IMR-90 (cell line): Measurements from ENCODE around the gene PSME3. TPM values are rescaled to one million over a fixed set of nuclear protein-coding genes. Genes with fewer than 3 reads are reported as not detected.

Source experiments
- ATAC-seq: fragments of 200-7000 bp; cut with Tn5 transposase; 2 replicates; pipeline ENCODE4 v1.9.1; 2020; ENCODE audit warnings: low read depth, mild to moderate bottlenecking, moderate library complexity
- BruUV-seq: library from RNA; stranded (reverse); fragments of 400-500 nt; replicated peaks from 2 replicates; lab custom pipeline; 2021; lab: Mats Ljungman, UMichigan
- CTCF ChIA-PET: fragments of 300-600 bp; formaldehyde crosslinking; extraction: SDS; loops from one replicate; lab custom pipeline; 2021; ENCODE audit warnings: antibody characterized with exemption; lab: Yijun Ruan, JAX
- POLR2A ChIA-PET: fragments of 300-600 bp; sonication (Branson Sonifier 250); formaldehyde crosslinking; loops from one replicate; lab custom pipeline; 2022; ENCODE audit warnings: antibody characterized with exemption; ENCODE audit not compliant: unreplicated experiment; lab: Charles Lee
- DNase-seq: peaks from one replicate; pipeline ENCODE4 v3.0.0; 2013
- H2AFZ ChIP-seq: replicated peaks from 2 replicates; pipeline ENCODE3; 2013; ENCODE audit warnings: low read length, mild to moderate bottlenecking; ENCODE audit not compliant: poor library complexity
- H2AK5ac ChIP-seq: 2 replicates; pipeline ENCODE4 v1.6.1; 2013; ENCODE audit warnings: low read depth, low read length, inconsistent platforms
- H2AK9ac ChIP-seq: replicated peaks from 2 replicates; pipeline ENCODE3; 2013; ENCODE audit warnings: mild to moderate bottlenecking, low read depth, low read length, moderate library complexity; ENCODE audit not compliant: poor library complexity
- H2BK120ac ChIP-seq: 2 replicates; pipeline ENCODE4 v1.6.1; 2013; ENCODE audit warnings: low read depth, low read length, inconsistent platforms
- H2BK15ac ChIP-seq: 3 replicates; pipeline ENCODE4 v1.6.1; 2013; ENCODE audit warnings: low read depth, low read length, inconsistent platforms
- H2BK20ac ChIP-seq: 2 replicates; pipeline ENCODE4 v1.6.1; 2013; ENCODE audit warnings: low read depth, mild to moderate bottlenecking, inconsistent platforms, low read length, moderate library complexity
- H2BK5ac ChIP-seq: 2 replicates; pipeline ENCODE4 v1.6.1; 2013; ENCODE audit warnings: mild to moderate bottlenecking, low read depth, low read length, inconsistent platforms; ENCODE audit not compliant: poor library complexity, severe bottlenecking
- H3K14ac ChIP-seq: replicated peaks from 2 replicates; pipeline ENCODE4 v1.6.1; 2013; ENCODE audit warnings: low read depth, low read length, inconsistent platforms
- H3K18ac ChIP-seq: 2 replicates; pipeline ENCODE4 v1.6.1; 2013; ENCODE audit warnings: low read depth, low read length, control low read depth
- H3K23ac ChIP-seq: 2 replicates; pipeline ENCODE4 v1.6.1; 2013; ENCODE audit warnings: low read depth, low read length, inconsistent platforms
- H3K27ac ChIP-seq: 2 replicates; pipeline ENCODE4 v1.5.1; 2013; ENCODE audit warnings: mild to moderate bottlenecking, control low read depth, low read length; ENCODE audit not compliant: insufficient read depth
- H3K27me3 ChIP-seq: 2 replicates; pipeline ENCODE4 v1.6.1; 2013; ENCODE audit warnings: low read length; ENCODE audit not compliant: control insufficient read depth, insufficient read depth
- H3K36me3 ChIP-seq: 2 replicates; pipeline ENCODE4 v1.6.1; 2013; ENCODE audit warnings: low read length, mixed read lengths; ENCODE audit not compliant: control insufficient read depth, insufficient read depth
- H3K4ac ChIP-seq: 2 replicates; pipeline ENCODE4 v1.6.1; 2013; ENCODE audit warnings: low read depth, low read length, inconsistent platforms
- H3K4me1 ChIP-seq: 2 replicates; pipeline ENCODE4 v1.6.1; 2013; ENCODE audit warnings: low read length, mixed read lengths; ENCODE audit not compliant: control insufficient read depth, insufficient read depth
- H3K4me2 ChIP-seq: 2 replicates; pipeline ENCODE4 v1.6.1; 2013; ENCODE audit warnings: low read depth, mild to moderate bottlenecking, control low read depth, low read length, moderate library complexity
- H3K4me3 ChIP-seq: 2 replicates; pipeline ENCODE4 v1.5.1; 2013; ENCODE audit warnings: low read depth, mild to moderate bottlenecking, control low read depth, low read length, moderate library complexity; ENCODE audit not compliant: insufficient read depth
- H3K56ac ChIP-seq: 2 replicates; pipeline ENCODE4 v1.6.1; 2013; ENCODE audit warnings: low read length, inconsistent platforms; ENCODE audit not compliant: insufficient read depth; ENCODE audit errors: extremely low read depth
- H3K79me1 ChIP-seq, 2 experiments: 2 replicates each; pipeline ENCODE4 v1.6.1; 2013; ENCODE audit warnings: low read length in 2 of 2, inconsistent platforms in 1 of 2, low read depth in 1 of 2
- H3K9ac ChIP-seq: 2 replicates; pipeline ENCODE4 v1.6.1; 2013; ENCODE audit warnings: low read depth, low read length, control low read depth
- H3K9me1 ChIP-seq: 2 replicates; pipeline ENCODE4 v1.6.1; 2013; ENCODE audit warnings: low read length, inconsistent platforms; ENCODE audit not compliant: insufficient read depth
- H3K9me3 ChIP-seq: 2 replicates; pipeline ENCODE4 v1.6.1; 2013; ENCODE audit warnings: low read length; ENCODE audit not compliant: control insufficient read depth, insufficient read depth
- H4K20me1 ChIP-seq: 2 replicates; pipeline ENCODE4 v1.6.1; 2013; ENCODE audit warnings: low read length, inconsistent platforms; ENCODE audit not compliant: insufficient read depth
- H4K5ac ChIP-seq: 2 replicates; pipeline ENCODE4 v1.6.1; 2013; ENCODE audit warnings: mild to moderate bottlenecking, low read depth, low read length, control low read depth
- H4K8ac ChIP-seq, 2 experiments: 2 replicates each; pipeline ENCODE4 v1.6.1; 2013; ENCODE audit warnings: low read depth in 2 of 2, low read length in 2 of 2, control low read depth in 1 of 2, inconsistent platforms in 1 of 2
- H4K91ac ChIP-seq: 2 replicates; pipeline ENCODE4 v1.6.1; 2013; ENCODE audit warnings: low read depth, low read length, inconsistent platforms; ENCODE audit not compliant: insufficient read depth
- ELK1 ChIP-seq: fragments of 150-350 bp; IDR thresholded peaks from 2 replicates; pipeline ENCODE4 v1.6.1; 2016; ENCODE audit warnings: low read depth, mild to moderate bottlenecking, low read length, moderate library complexity, borderline replicate concordance
- FOS ChIP-seq: fragments of 150-350 bp; IDR thresholded peaks from 2 replicates; pipeline ENCODE4 v1.6.1; 2016; ENCODE audit warnings: low read depth, low read length
- RAD21 ChIP-seq: IDR thresholded peaks from 2 replicates; pipeline ENCODE4 v1.6.1; 2012; ENCODE audit warnings: low read length, improper control_type of control experiment
- RCOR1 ChIP-seq: IDR thresholded peaks from 2 replicates; pipeline ENCODE4 v1.6.1; 2012; ENCODE audit warnings: mild to moderate bottlenecking, low read length, improper control_type of control experiment; ENCODE audit not compliant: insufficient replicate concordance
- USF2 ChIP-seq: fragments of 150-350 bp; IDR thresholded peaks from 2 replicates; pipeline ENCODE4 v1.6.1; 2017; ENCODE audit warnings: mild to moderate bottlenecking, antibody characterized with exemption, low read length, low read depth
- dilution Hi-C: fragments of 300-500 bp; cut with HindIII; formaldehyde crosslinking; loops from one replicate; pipeline ENCODE4 v1.14.3; 2018; ENCODE audit warnings: low sequenced_read_pairs; ENCODE audit not compliant: unreplicated experiment
- in situ Hi-C: fragments of 300-500 bp; cut with MboI; formaldehyde crosslinking; loops from 3 replicates; pipeline ENCODE4 v1.14.3; 2019; ENCODE audit warnings: low sequenced_read_pairs, inconsistent platforms, mixed read lengths
- intact Hi-C: fragments of 100-400 bp; cut with micrococcal nuclease; formaldehyde crosslinking; loops from 2 replicates; pipeline ENCODE4 v1.10.0; 2022
- polyA plus RNA-seq, 3 experiments: library from polyadenylated mRNA; depleted of rRNA; stranded (reverse); fragments of >200 nt; gene quantifications; 2 replicates each; pipeline ENCODE4 v1.2.3, GENCODE V29; 2012; ENCODE audit warnings: low replicate concordance in 1 of 3
- total RNA-seq: library from RNA; depleted of rRNA; stranded (reverse); fragments of >200 nt; gene quantifications from 2 replicates; pipeline ENCODE4 v1.2.3, GENCODE V29; 2012

The PSME3 gene
- total and polyA plus RNA-seq, 2 of the 4 experiments (the other 2 are of a cell fraction) = 72.4 to 100 TPM

DNA sequence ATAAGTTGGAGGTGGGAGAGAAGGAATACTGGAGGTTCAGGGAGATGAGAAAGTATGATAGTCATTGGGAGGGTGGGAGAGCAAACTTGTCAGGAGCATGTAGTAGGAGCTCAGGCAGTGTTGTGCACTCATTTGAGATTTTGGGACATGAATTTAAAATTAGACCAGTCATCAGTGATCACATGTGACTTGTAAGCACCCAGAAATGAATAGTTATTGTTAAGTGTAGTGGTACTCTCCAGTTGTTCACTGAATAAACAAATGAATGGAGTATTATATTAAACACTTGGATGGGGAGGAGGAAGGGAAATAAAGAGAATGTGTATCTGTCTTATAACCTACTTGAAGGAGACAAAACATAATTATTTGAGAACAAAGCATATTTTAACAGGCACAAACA lies 2.2 kb upstream of the PSME3 start:
- dilution Hi-C loops = no loop called here
- Histone ChIP-seq H4K8ac (no peak overlapping the region), H2AK9ac (no peak overlapping the region), H3K4me2 (no peak overlapping the region), H2BK15ac (no peak overlapping the region), H3K9me1 (no peaks in the 10 kb centered on the region), H3K9me3 (no peaks in the 10 kb centered on the region), H2AK5ac (no peak overlapping the region), H3K9ac (no peak overlapping the region), H3K27me3 (no peaks in the 10 kb centered on the region), H3K27ac (no peak overlapping the region), H3K14ac (no peak overlapping the region), H4K91ac (no peak overlapping the region), H2AFZ (no peak overlapping the region), H3K4me1 (0 out of 2 replicates have a peak, but pooled peaks cover 3% of the 10 kb centered on the region), H3K56ac (no peak overlapping the region), H3K4me3 (no peak overlapping the region), H3K4ac (no peak overlapping the region), H4K5ac (no peak overlapping the region), H2BK20ac (no peak overlapping the region), H3K23ac (no peak overlapping the region), H3K18ac (no peak overlapping the region), H3K36me3 (peaks cover 5% of the 10 kb centered on the region), H4K20me1 (peaks cover 4% of the 10 kb centered on the region; the same call in 1 of the 2 replicates), H3K79me1 (peaks cover 22 to 39% of the 10 kb centered on the region in 2 experiments), H2BK120ac (no peak overlapping the region), H2BK5ac (no peak overlapping the region)
- no peak for DNase-seq
- intact Hi-C loops = no loop called here
- no peak for ATAC-seq
- in situ Hi-C loops = no loop called here
- BruUV-seq = no TSS peak
- TF ChIP-seq FOS (no peak), RAD21 (no peak), RCOR1 (no peak), ELK1 (no peak), USF2 (no peak)
- CTCF ChIA-PET = no interaction called here
- POLR2A ChIA-PET = no interaction called here
